GM23338 (cell line): ENCODE results near the gene SPRYD7. TPM values are rescaled to one million over a fixed set of nuclear protein-coding genes. Genes with fewer than 3 reads are reported as not detected.

Experiments used
- ATAC-seq: fragments of 200-7000 bp; cut with Tn5 transposase; 3 replicates; pipeline ENCODE4 v1.9.1; 2020
- DNase-seq: peaks from one replicate; pipeline ENCODE4 v3.0.0-alpha.2; 2015; ENCODE audit warnings: low spot score
- H2AFZ ChIP-seq: fragments of 200-600 bp; sonication (generic); 2 replicates; pipeline ENCODE4 v1.8.0; 2016; ENCODE audit warnings: antibody characterized with exemption, mild to moderate bottlenecking, moderate library complexity
- H3F3A ChIP-seq: fragments of 200-600 bp; sonication (generic); replicated peaks from 2 replicates; pipeline ENCODE4 v1.8.0; 2017; ENCODE audit warnings: antibody characterized with exemption, mixed run types, low read depth
- H3K27ac ChIP-seq: fragments of 200-600 bp; sonication (generic); 2 replicates; pipeline ENCODE4 v1.6.1; 2016; ENCODE audit warnings: low read depth
- H3K27me3 ChIP-seq: fragments of 200-600 bp; sonication (generic); 2 replicates; pipeline ENCODE4 v1.8.0; 2016; ENCODE audit warnings: mild to moderate bottlenecking, mixed run types, moderate library complexity; ENCODE audit not compliant: insufficient read depth
- H3K36me3 ChIP-seq: fragments of 200-600 bp; sonication (generic); 2 replicates; pipeline ENCODE4 v1.8.0; 2016; ENCODE audit warnings: mild to moderate bottlenecking; ENCODE audit not compliant: insufficient read depth
- H3K4me1 ChIP-seq: fragments of 200-600 bp; sonication (generic); 2 replicates; pipeline ENCODE4 v1.8.0; 2016; ENCODE audit warnings: mild to moderate bottlenecking, moderate library complexity; ENCODE audit not compliant: insufficient read depth
- H3K4me2 ChIP-seq: fragments of 200-600 bp; sonication (generic); 2 replicates; pipeline ENCODE4 v1.7.1; 2017; ENCODE audit warnings: mixed run types
- H3K4me3 ChIP-seq: fragments of 200-600 bp; sonication (generic); 2 replicates; pipeline ENCODE4 v1.6.1; 2016; ENCODE audit warnings: mixed run types
- H3K79me2 ChIP-seq: fragments of 200-600 bp; sonication (generic); replicated peaks from 2 replicates; pipeline ENCODE4 v1.8.0; 2017; ENCODE audit warnings: mild to moderate bottlenecking; ENCODE audit not compliant: insufficient read depth
- H3K9me2 ChIP-seq: fragments of 200-600 bp; sonication (generic); 2 replicates; pipeline ENCODE4 v1.8.0; 2017; ENCODE audit not compliant: insufficient read depth
- H4K20me1 ChIP-seq: fragments of 200-600 bp; sonication (generic); replicated peaks from 2 replicates; pipeline ENCODE4 v1.8.0; 2017; ENCODE audit warnings: mild to moderate bottlenecking; ENCODE audit not compliant: insufficient read depth
- H3K27ac Mint-ChIP-seq: 2 replicates; pipeline ENCODE4 v1.8.0; 2020; ENCODE audit warnings: inconsistent platforms, mild to moderate bottlenecking, moderate library complexity, mixed read lengths
- H3K27me3 Mint-ChIP-seq: 3 replicates; pipeline ENCODE4 v1.8.0; 2022; ENCODE audit warnings: low read depth, mild to moderate bottlenecking, moderate library complexity, mixed read lengths, inconsistent platforms; ENCODE audit not compliant: insufficient read depth, poor library complexity
- H3K36me3 Mint-ChIP-seq: 3 replicates; pipeline ENCODE4 v1.8.0; 2021; ENCODE audit warnings: low read depth, mild to moderate bottlenecking, inconsistent platforms, moderate library complexity, mixed read lengths
- H3K4me1 Mint-ChIP-seq: 3 replicates; pipeline ENCODE4 v1.8.0; 2020; ENCODE audit warnings: mild to moderate bottlenecking, inconsistent platforms, mixed read lengths
- H3K4me3 Mint-ChIP-seq: 3 replicates; pipeline ENCODE4 v1.8.0; 2021; ENCODE audit warnings: moderate library complexity, mild to moderate bottlenecking, inconsistent platforms, mixed read lengths
- H3K9me3 Mint-ChIP-seq: 3 replicates; pipeline ENCODE4 v1.8.0; 2020; ENCODE audit warnings: moderate library complexity, mild to moderate bottlenecking, inconsistent platforms, mixed read lengths
- CTCF ChIP-seq, 2 experiments: fragments of 200-600 bp in 1 of 2; sonication (generic) in 1 of 2; conservative IDR thresholded peaks; 2 replicates each; pipeline versions ENCODE4 v1.5.1 to v1.6.1; 2016 to 2017; ENCODE audit warnings: antibody characterized with exemption in 2 of 2, low read depth in 2 of 2, mild to moderate bottlenecking in 2 of 2, moderate library complexity in 1 of 2
- ETS1 ChIP-seq: IDR thresholded peaks from 2 replicates; pipeline ENCODE4 v1.6.1; 2016; ENCODE audit warnings: antibody characterized with exemption
- EZH2 ChIP-seq: fragments of 200-600 bp; sonication (generic); IDR thresholded peaks from one replicate; pipeline ENCODE4 v1.8.0; 2017; ENCODE audit warnings: antibody characterized with exemption, mild to moderate bottlenecking, low read depth; ENCODE audit not compliant: unreplicated experiment
- EZH2phosphoT487 ChIP-seq: fragments of 200-600 bp; sonication (generic); IDR thresholded peaks from one replicate; pipeline ENCODE4 v1.8.1; 2018; ENCODE audit warnings: antibody characterized with exemption; ENCODE audit not compliant: unreplicated experiment
- POLR2AphosphoS5 ChIP-seq: IDR thresholded peaks from 2 replicates; pipeline ENCODE4 v1.6.1; 2016; ENCODE audit warnings: antibody characterized with exemption, low read depth
- STAT1 ChIP-seq: IDR thresholded peaks from one replicate; pipeline ENCODE4 v1.6.1; 2016; ENCODE audit warnings: antibody characterized with exemption; ENCODE audit not compliant: unreplicated experiment
- ZNF331 ChIP-seq: fragments of 250-450 bp; sonication (Bioruptor Pico); IDR thresholded peaks from 2 replicates; pipeline ENCODE4 v1.5.0; 2020; ENCODE audit warnings: low read depth, mild to moderate bottlenecking, moderate library complexity
- ZNF462 ChIP-seq: fragments of 250-450 bp; sonication (Bioruptor Pico); IDR thresholded peaks from 2 replicates; pipeline ENCODE4 v1.5.0; 2020; ENCODE audit warnings: mild to moderate bottlenecking, moderate library complexity
- polyA plus RNA-seq: library from polyadenylated mRNA; unstranded; fragments of >200 nt; fragmentation: Nextera tagmentation; extraction: Ambion mirVana; gene quantifications from 2 replicates; pipeline ENCODE4 v1.2.1, GENCODE V29; 2016
- total RNA-seq: library from RNA; depleted of rRNA; stranded (reverse); fragments of >200 nt; shearing (Covaris generic); gene quantifications from 2 replicates; pipeline ENCODE4 v1.2.3, GENCODE V29; 2014

Gene SPRYD7
- total and polyA plus RNA-seq, 2 experiments from 2014 or later, result 2.9 to 7.4 TPM

- TF ChIP-seq ZNF462 (CRISPR knock-in tag), result no peak
- no peak for TF ChIP-seq ETS1
- TF ChIP-seq ZNF331 (CRISPR knock-in tag), result no peak
These were observed 40.3 kb downstream of the SPRYD7 start (continued) for GRCh38 chr13:49895826-49896225.

- Histone ChIP-seq H3K27me3 (no peaks in the 10 kb centered on the region), H3K4me1 (no peaks in the 10 kb centered on the region), H3K4me2 (no peak overlapping the region), H3K9me2 (no peaks in the 10 kb centered on the region), H3K27ac (no peak overlapping the region), H2AFZ (no peak overlapping the region), H4K20me1 (no peaks in the 10 kb centered on the region), H3K36me3 (no peaks in the 10 kb centered on the region), H3F3A (no peaks in the 10 kb centered on the region), H3K4me3 (no peak overlapping the region), H3K79me2 (no peaks in the 10 kb centered on the region)
- Mint-ChIP-seq H3K4me3 (no peak overlapping the region), H3K9me3 (peaks cover 5% of the 10 kb centered on the region; the same call in 2 of the 3 replicates), H3K27ac (no peak overlapping the region), H3K4me1 (no peaks in the 10 kb centered on the region), H3K27me3 (no peaks in the 10 kb centered on the region), H3K36me3 (no peaks in the 10 kb centered on the region; the same call in 2 of the 3 replicates)
- DNase-seq (no peak), ATAC-seq (no peak)
- TF ChIP-seq EZH2phosphoT487 (no peak), CTCF (conservative IDR thresholded peaks at IDR 0.05; ENCODE audit: low read depth in 2 of 2) (no peak), ZNF331 (CRISPR knock-in tag) (no peak), EZH2 (no peak), POLR2AphosphoS5 (no peak), STAT1 (no peak)
These were observed 42.5 kb downstream of the SPRYD7 start for GRCh38 chr13:49893591-49893990.
